K562 (cell line): Measurements from ENCODE around the gene RHO. TPM values are rescaled to one million over a fixed set of nuclear protein-coding genes. Genes with fewer than 3 reads are reported as not detected.

Experiments used
- ATAC-seq: fragments of 200-7000 bp; cut with Tn5 transposase; 3 replicates; pipeline ENCODE4 v1.9.1; 2020; ENCODE audit warnings: moderate library complexity
- BruUV-seq: library from RNA; stranded (reverse); fragments of 400-500 nt; replicated peaks from 2 replicates; lab custom pipeline; 2021; lab: Mats Ljungman, UMichigan
- CTCF ChIA-PET: fragments of 300-600 bp; formaldehyde crosslinking; extraction: SDS; loops from one replicate; lab custom pipeline; 2021; ENCODE audit warnings: low intra/inter-chr PET ratio; lab: Yijun Ruan, JAX
- POLR2A ChIA-PET: fragments of 300-600, 350-650 bp; sonication (Branson Sonifier 250); formaldehyde crosslinking; extraction: SDS; loops from one replicate; lab custom pipeline; 2021; ENCODE audit warnings: antibody characterized with exemption, inconsistent platforms; lab: Yijun Ruan, JAX
- DNase-seq, 4 experiments: peaks; one replicate each; pipeline versions ENCODE4 v3.0.0 to v3.0.0-alpha.2; 2011 to 2018; ENCODE audit warnings: low spot score in 3 of 4, mixed read lengths in 3 of 4; ENCODE audit errors: extremely low read depth in 1 of 4
- FAIRE-seq: peaks from 2 replicates; lab custom pipeline; 2011; peaks lifted over from hg19 to GRCh38; lab: Jason Lieb, UNC
- H2AFZ ChIP-seq: 2 replicates; pipeline ENCODE4 v1.6.0; 2011; ENCODE audit warnings: low read depth, low read length, control low read depth, inconsistent platforms
- H3K27ac ChIP-seq: fragments of 200-600 bp; 3 replicates; pipeline ENCODE4 v1.8.0; 2011; ENCODE audit warnings: low read depth, mild to moderate bottlenecking, control low read depth, inconsistent platforms, low read length, moderate library complexity, mixed read lengths; ENCODE audit errors: extremely low read depth
- H3K27me3 ChIP-seq, 2 experiments: fragments of 300-600 bp in 1 of 2; 2 replicates in 1 of 2; 3 replicates in 1 of 2; pipeline versions ENCODE4 v1.6.0 to v1.8.0; 2011; ENCODE audit warnings: inconsistent platforms in 2 of 2, low read length in 2 of 2, mild to moderate bottlenecking in 1 of 2, mixed read lengths in 1 of 2, moderate library complexity in 1 of 2; ENCODE audit not compliant: control insufficient read depth in 2 of 2, insufficient read depth in 2 of 2
- H3K36me3 ChIP-seq: fragments of 300-600 bp; 3 replicates; pipeline ENCODE4 v1.8.0; 2011; ENCODE audit warnings: mild to moderate bottlenecking, low read length, inconsistent platforms; ENCODE audit not compliant: control insufficient read depth, insufficient read depth
- H3K4me1 ChIP-seq, 2 experiments: fragments of 200-600 bp in 1 of 2; replicated peaks in 1 of 2; 2 replicates in 1 of 2; 3 replicates in 1 of 2; pipeline versions ENCODE4 v1.5.1 to v1.8.0; 2011; ENCODE audit warnings: inconsistent platforms in 2 of 2, low read length in 2 of 2, mild to moderate bottlenecking in 1 of 2, mixed read lengths in 1 of 2, moderate library complexity in 1 of 2; ENCODE audit not compliant: control insufficient read depth in 2 of 2, insufficient read depth in 2 of 2
- H3K4me2 ChIP-seq: 2 replicates; pipeline ENCODE4 v1.6.1; 2011; ENCODE audit warnings: low read length, control low read depth, inconsistent platforms, mixed read lengths; ENCODE audit not compliant: insufficient read depth
- H3K4me3 ChIP-seq: fragments of 200-600 bp; sonication (generic), shearing (Covaris generic); 2 replicates; pipeline ENCODE4 v1.5.1; 2016; ENCODE audit warnings: control low read depth, inconsistent platforms
- H3K79me2 ChIP-seq: fragments of 200-600 bp; 3 replicates; pipeline ENCODE4 v1.8.0; 2011; ENCODE audit warnings: low read length, inconsistent platforms; ENCODE audit not compliant: control insufficient read depth, insufficient read depth
- H3K9ac ChIP-seq, 2 experiments: 2 replicates each; pipeline versions ENCODE4 v1.6.0 to v1.6.1; 2011; ENCODE audit warnings: low read depth in 2 of 2, low read length in 2 of 2, control low read depth in 1 of 2, inconsistent platforms in 1 of 2, mild to moderate bottlenecking in 1 of 2, mixed read lengths in 1 of 2; ENCODE audit not compliant: insufficient read depth in 1 of 2
- H3K9me1 ChIP-seq: one replicate; pipeline ENCODE4 v1.6.0; 2011; ENCODE audit warnings: inconsistent platforms, mild to moderate bottlenecking, low read length, moderate library complexity; ENCODE audit not compliant: control insufficient read depth, insufficient read depth
- H3K9me3 ChIP-seq: replicated peaks from 2 replicates; pipeline ENCODE4 v1.5.1; 2011; ENCODE audit warnings: low read depth, low read length, inconsistent platforms; ENCODE audit not compliant: control insufficient read depth, insufficient read depth
- H4K20me1 ChIP-seq: replicated peaks from 2 replicates; pipeline ENCODE4 v1.6.1; 2011; ENCODE audit warnings: low read length, inconsistent platforms, mixed read lengths; ENCODE audit not compliant: control insufficient read depth, insufficient read depth
- ELF2 ChIP-seq: fragments of 250-450 bp; sonication (Bioruptor Pico); IDR thresholded peaks from 2 replicates; pipeline ENCODE4 v1.5.0; 2021; ENCODE audit warnings: mild to moderate bottlenecking
- ETV1 ChIP-seq: fragments of 450-650 bp; conservative IDR thresholded peaks from 2 replicates; pipeline ENCODE4 v1.6.1; 2016; ENCODE audit warnings: missing genetic modification characterization, control low read depth, low read depth, missing compliant biosample characterization
- FOXP4 ChIP-seq: sonication (generic); formaldehyde crosslinking; IDR thresholded peaks from 2 replicates; pipeline ENCODE4 v1.8.0; 2022; ENCODE audit warnings: mild to moderate bottlenecking, missing genetic modification reagents, borderline replicate concordance
- FUS ChIP-seq: fragments of 200-400 bp; formaldehyde crosslinking; optimal IDR thresholded peaks from 2 replicates; pipeline ENCODE3; 2017; ENCODE audit warnings: low read depth, low read length
- MEF2D ChIP-seq: conservative IDR thresholded peaks from 2 replicates; pipeline ENCODE4 v1.6.1; 2016; ENCODE audit warnings: low read depth, missing genetic modification characterization, missing compliant biosample characterization
- NFE2L1 ChIP-seq: fragments of 450-650 bp; IDR thresholded peaks from 2 replicates; pipeline ENCODE4 v1.6.1; 2016; ENCODE audit warnings: missing genetic modification characterization, low read depth, mild to moderate bottlenecking, missing compliant biosample characterization, moderate library complexity, borderline replicate concordance
- PBX2 ChIP-seq, 2 experiments: IDR thresholded peaks in 1 of 2; conservative IDR thresholded peaks in 1 of 2; 2 replicates each; pipeline ENCODE4 v1.6.1; 2016; ENCODE audit warnings: low read depth in 2 of 2, mild to moderate bottlenecking in 1 of 2, missing compliant biosample characterization in 1 of 2, missing genetic modification characterization in 1 of 2, moderate library complexity in 1 of 2
- POLR3A ChIP-seq: IDR thresholded peaks from 2 replicates; pipeline ENCODE4 v1.6.1; 2011; ENCODE audit warnings: borderline replicate concordance, mild to moderate bottlenecking, moderate library complexity; ENCODE audit not compliant: insufficient read length, insufficient read depth; ENCODE audit errors: extremely low read depth
- STAG1 ChIP-seq: sonication (generic); formaldehyde crosslinking; IDR thresholded peaks from 2 replicates; pipeline ENCODE4 v1.5.0; 2020; ENCODE audit warnings: missing genetic modification reagents, borderline replicate concordance
- TCF7 ChIP-seq: sonication (generic); IDR thresholded peaks from 2 replicates; pipeline ENCODE4 v1.6.1; 2016; ENCODE audit warnings: antibody characterized with exemption, borderline replicate concordance
- TRIM28 ChIP-seq: fragments of 450-650 bp; IDR thresholded peaks from 2 replicates; pipeline ENCODE4 v1.6.1; 2017
- ZNF140 ChIP-seq: fragments of 250-450 bp; sonication (Bioruptor Pico); IDR thresholded peaks from 2 replicates; pipeline ENCODE4 v1.8.0; 2021; ENCODE audit warnings: moderate library complexity, mild to moderate bottlenecking, inconsistent platforms
- ZNF444 ChIP-seq: fragments of 250-450 bp; sonication (Bioruptor Pico); IDR thresholded peaks from 2 replicates; pipeline ENCODE4 v1.4.0; 2020; ENCODE audit warnings: mild to moderate bottlenecking, moderate library complexity
- ZNF717 ChIP-seq: fragments of 250-450 bp; sonication (Bioruptor Pico); IDR thresholded peaks from 2 replicates; pipeline ENCODE4 v1.5.0; 2021
- WGBS: fragments of 100-300 bp; shearing (Covaris generic); methylation state at CpG from one replicate; pipeline ENCODE4 v1.1.6; 2016; ENCODE audit warnings: low coverage, mixed read lengths; ENCODE audit not compliant: insufficient coverage; ENCODE audit errors: missing lambda C conversion rate; 5-methylcytosine and 5-hydroxymethylcytosine counted together
- in situ Hi-C: fragments of 300-500 bp; cut with MboI; formaldehyde crosslinking; loops from 4 replicates; pipeline ENCODE4 v1.15.0; 2018; ENCODE audit warnings: inconsistent platforms, mixed read lengths
- intact Hi-C: fragments of 100-400 bp; cut with micrococcal nuclease; formaldehyde crosslinking; loops from 2 replicates; pipeline ENCODE4 v1.14.2; 2022
- polyA plus RNA-seq, 8 experiments: library from polyadenylated mRNA; depleted of rRNA in 4 of 8; stranded (reverse) in 5 of 8; unstranded in 3 of 8; fragments of >200 nt; fragmentation: Nextera tagmentation in 2 of 8; fragmentation: Illumina TruSeq in 1 of 8; extraction: Ambion mirVana in 2 of 8; extraction: Trizol in 1 of 8; gene quantifications; 2 replicates each; pipeline versions ENCODE4 v1.2.1 to v1.2.3, GENCODE V29; 2011 to 2014; ENCODE audit warnings: inconsistent platforms in 1 of 8, missing spikeins in 1 of 8
- total RNA-seq, 7 experiments: library from RNA; depleted of rRNA in 6 of 7; stranded (reverse); fragments of >200 nt in 6 of 7; fragmentation: Illumina TruSeq in 2 of 7; extraction: Trizol in 2 of 7; gene quantifications; 2 replicates each; pipeline versions ENCODE4 v1.2.1 to v1.2.3, GENCODE V29; 2011 to 2021; ENCODE audit warnings: low replicate concordance in 1 of 7
- TF ChIP-seq, protein P1 (sequence below): conservative IDR thresholded peaks from 2 replicates; pipeline ENCODE4 v1.6.1; 2011; ENCODE audit warnings: low read depth, mild to moderate bottlenecking, low read length; ENCODE audit not compliant: control insufficient read depth

Gene RHO
- total and polyA plus RNA-seq, 9 of the 15 experiments (the other 6 are each of a cell fraction or from before 2014, with no cell fraction given) = not detected

- TF ChIP-seq, protein P1, sequence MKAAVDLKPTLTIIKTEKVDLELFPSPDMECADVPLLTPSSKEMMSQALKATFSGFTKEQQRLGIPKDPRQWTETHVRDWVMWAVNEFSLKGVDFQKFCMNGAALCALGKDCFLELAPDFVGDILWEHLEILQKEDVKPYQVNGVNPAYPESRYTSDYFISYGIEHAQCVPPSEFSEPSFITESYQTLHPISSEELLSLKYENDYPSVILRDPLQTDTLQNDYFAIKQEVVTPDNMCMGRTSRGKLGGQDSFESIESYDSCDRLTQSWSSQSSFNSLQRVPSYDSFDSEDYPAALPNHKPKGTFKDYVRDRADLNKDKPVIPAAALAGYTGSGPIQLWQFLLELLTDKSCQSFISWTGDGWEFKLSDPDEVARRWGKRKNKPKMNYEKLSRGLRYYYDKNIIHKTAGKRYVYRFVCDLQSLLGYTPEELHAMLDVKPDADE = no peak
- no peak for TF ChIP-seq ZNF444 (CRISPR knock-in tag)
- TF ChIP-seq STAG1 (CRISPR knock-in tag) = no peak
- no peak for TF ChIP-seq TCF7
- no peak for TF ChIP-seq ETV1 (tag)
- TF ChIP-seq MEF2D (tag) = no peak
Observed at GRCh38 chr3:129512595-129512994, 15.8 kb upstream of the RHO start (continued).

DNA sequence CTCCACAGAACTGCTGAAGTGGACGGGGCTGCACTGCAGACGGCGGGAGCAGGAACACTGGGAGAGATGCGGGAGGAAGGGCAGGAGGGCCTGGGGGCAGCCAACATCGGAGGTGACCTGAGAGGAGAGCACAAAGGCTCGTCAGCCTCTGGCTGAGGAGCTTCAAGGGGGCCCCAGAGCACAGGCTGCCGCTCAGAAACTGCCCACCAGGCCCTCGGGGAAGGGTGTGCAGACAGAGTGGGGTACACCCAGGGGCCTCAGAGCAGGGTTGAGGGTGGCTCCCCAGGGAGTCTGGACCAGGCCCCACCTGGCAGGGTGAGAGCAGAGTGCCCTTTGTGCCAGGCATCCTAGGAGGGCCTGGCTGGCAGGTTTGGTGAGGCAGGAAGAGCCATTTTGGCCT, 14.7 kb upstream of the RHO start:
- no peaks in the 10 kb centered on the region for H3K27me3 ChIP-seq
- H3K9me3 ChIP-seq = no peaks in the 10 kb centered on the region
- no peaks in the 10 kb centered on the region for H3K36me3 ChIP-seq
- no peak for ATAC-seq
- H3K27ac ChIP-seq = no peak overlapping the region
- H3K9ac ChIP-seq = no peak overlapping the region
- CTCF ChIA-PET = no interaction called here
- 55% methylated on average over 5 of the region's 8 CpGs for WGBS
- in situ Hi-C loops (no loop called here), intact Hi-C loops (no loop called here)
- H3K4me3 ChIP-seq = no peak overlapping the region
- DNase-seq = no peak
- H2AFZ ChIP-seq = no peak overlapping the region
- H3K79me2 ChIP-seq = no peaks in the 10 kb centered on the region
- H3K4me1 ChIP-seq = no peaks in the 10 kb centered on the region
- H4K20me1 ChIP-seq = no peaks in the 10 kb centered on the region
- BruUV-seq = no TSS peak
- POLR2A ChIA-PET = no interaction called here
- H3K9me1 ChIP-seq = no peaks in the 10 kb centered on the region
- FAIRE-seq = no peak
- no peak overlapping the region for H3K4me2 ChIP-seq
- no peak for TF ChIP-seq PBX2 (CRISPR knock-in tag; IDR thresholded peaks at IDR 0.05; ENCODE audit: low read depth)
- no peak for TF ChIP-seq PBX2 (tag; conservative IDR thresholded peaks at IDR 0.05; ENCODE audit: low read depth)
- no peak for TF ChIP-seq FUS
- TF ChIP-seq ZNF140 = no peak
- no peak for TF ChIP-seq ZNF717 (CRISPR knock-in tag)
- TF ChIP-seq ELF2 (CRISPR knock-in tag) = no peak
- no peak for TF ChIP-seq POLR3A
- no peak for TF ChIP-seq FOXP4 (CRISPR knock-in tag)
- TF ChIP-seq TRIM28 = no peak
- no peak for TF ChIP-seq ETV1 (tag)
- TF ChIP-seq NFE2L1 = no peak
